ENCODE measurements around the gene HS2ST1. TPM values are rescaled to one million over a fixed set of nuclear protein-coding genes. Genes with fewer than 3 reads are reported as not detected.
A peak's percentile ranks its signal among the peaks of the same experiment; 100 is the strongest.
"Not testable (repeated sequence)": the region's sequence is repeated elsewhere in the genome, so short reads cannot be mapped to it uniquely, and the experiment has no call there.

Gene HS2ST1
- total RNA-seq: 10.7 TPM
- long read RNA-seq, full-length matches to known transcripts: 6 of 7 reads
- long read RNA-seq, partial matches to known transcripts: 0 of 7 reads
- long read RNA-seq, other reads (novel, unspliced or antisense): 1 of 7 reads

DNA sequence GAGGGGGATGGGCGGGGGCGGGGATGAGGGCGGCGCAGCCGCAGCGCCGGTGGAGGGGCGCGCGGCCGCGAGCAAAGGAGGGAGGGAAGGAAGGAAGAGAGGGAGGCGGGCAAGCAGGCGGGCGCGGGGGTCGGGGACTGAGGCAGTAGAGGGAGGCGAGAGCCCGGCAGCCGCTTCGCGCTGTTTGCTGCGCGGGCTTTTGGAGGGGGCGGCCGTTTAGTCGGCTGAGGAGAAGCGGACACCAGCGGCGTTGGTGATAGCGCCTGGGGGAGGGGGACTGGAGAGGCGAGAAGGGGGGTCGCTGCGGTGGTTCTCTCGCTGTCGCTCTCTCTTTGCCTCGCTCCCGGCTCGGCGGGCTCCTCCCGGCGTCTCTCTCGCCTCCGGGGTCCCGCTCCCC lies at the start of gene HS2ST1:
Gene HS2ST1, plus strand, starts transcription at position 35 of the 397 bp plus-strand sequence.
- no peak for ATAC-seq (ENCODE audit: poor library complexity)
- intact Hi-C loops (cut with DNase I): no loop called here
- no peak for DNase-seq

DNA sequence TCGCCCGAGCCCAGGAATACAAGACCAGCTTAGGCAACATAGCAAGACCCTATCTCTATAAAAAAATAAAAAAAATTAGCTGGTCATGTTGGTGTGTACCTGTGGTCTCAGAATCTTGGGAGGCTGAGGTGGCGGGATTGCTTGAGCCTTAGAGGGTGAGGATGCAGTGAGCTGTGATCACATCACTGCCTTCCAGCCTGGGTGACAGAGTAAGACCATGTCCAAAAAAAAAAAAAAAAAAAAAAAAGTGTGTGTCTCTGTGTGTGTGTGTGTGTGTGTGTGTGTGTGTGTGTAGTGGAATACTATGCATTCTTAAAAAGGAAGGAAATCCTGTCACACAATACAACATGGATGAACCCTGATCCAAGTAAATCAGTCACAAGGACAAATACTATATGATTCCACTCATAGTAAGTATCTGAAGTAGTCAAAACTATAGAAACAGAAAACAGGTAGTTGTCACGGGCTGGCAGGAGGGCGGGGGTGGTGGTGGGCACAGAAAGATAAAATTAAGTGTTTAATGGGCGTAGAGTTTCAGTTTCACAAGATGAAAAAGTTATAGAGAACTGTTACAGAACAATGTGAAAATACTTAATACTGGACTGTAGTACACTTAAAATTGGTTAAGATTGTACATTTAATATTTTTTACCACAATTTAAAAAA lies 48.3 kb upstream of the HS2ST1 start:
- intact Hi-C loops (cut with DNase I): no loop called here
- DNase-seq (no peak), ATAC-seq (ENCODE audit: poor library complexity) (no peak)

DNA sequence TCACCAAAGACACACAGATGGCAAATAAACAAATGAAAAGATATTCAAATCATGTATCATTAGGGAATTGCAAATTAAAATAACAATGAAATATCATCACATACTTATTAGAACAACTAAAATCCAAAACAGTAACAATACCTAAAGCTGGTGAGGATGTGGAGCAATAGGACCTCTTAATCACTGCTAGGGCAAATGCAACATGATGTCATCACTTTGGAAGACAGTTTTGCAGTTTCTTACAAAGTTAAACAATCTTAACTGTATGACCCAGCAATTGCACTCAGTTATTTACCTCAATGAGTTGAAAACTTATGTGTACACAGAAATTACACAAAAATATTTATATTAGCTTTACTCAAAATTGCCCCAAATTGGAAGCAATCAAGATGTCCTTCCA lies 47.8 kb upstream of the HS2ST1 start:
- ATAC-seq (ENCODE audit: poor library complexity): no peak
- DNase-seq: no peak
- intact Hi-C loops (cut with DNase I): no loop called here

DNA sequence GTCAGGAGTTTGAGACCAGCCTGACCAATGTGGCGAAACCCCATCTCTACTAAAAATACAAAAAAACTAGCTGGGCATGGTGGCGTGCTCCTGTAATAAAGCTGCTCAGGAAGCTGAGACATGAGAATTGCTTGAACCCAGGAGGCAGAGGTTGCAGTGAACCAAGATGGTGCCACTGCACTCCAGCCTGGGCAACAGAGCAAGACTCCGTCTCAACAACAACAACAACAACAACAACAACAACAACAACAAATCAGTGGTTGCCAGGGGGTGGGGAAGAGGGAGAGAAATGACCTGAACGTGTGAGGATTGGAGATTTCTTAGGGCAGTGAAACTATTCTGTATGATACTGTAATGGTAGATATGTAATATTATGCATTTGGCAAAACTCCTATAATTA lies 47.2 kb upstream of the HS2ST1 start:
- intact Hi-C loops (cut with DNase I); DNase-seq; ATAC-seq (ENCODE audit: poor library complexity): not testable (repeated sequence)

DNA sequence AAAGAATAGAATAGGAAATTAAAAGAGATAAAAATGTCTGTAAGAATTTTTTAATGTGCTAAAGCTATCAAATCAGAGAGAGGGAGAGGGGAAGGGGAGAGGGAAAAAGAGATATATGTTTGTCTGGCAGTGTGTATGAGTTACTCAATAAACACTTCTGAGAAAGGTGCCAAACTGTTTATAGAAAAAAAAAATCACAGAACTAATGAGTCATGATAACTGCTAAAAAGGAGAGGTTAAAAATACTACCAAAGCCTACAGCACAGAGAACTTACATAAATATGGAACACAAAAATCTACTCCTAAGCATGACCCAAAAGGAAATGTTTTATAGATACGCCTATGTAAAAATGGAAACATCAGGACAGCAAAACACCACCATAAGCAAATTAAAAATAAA lies 46.0 kb upstream of the HS2ST1 start:
- no peak for DNase-seq
- intact Hi-C loops (cut with DNase I): no loop called here
- no peak for ATAC-seq (ENCODE audit: poor library complexity)

DNA sequence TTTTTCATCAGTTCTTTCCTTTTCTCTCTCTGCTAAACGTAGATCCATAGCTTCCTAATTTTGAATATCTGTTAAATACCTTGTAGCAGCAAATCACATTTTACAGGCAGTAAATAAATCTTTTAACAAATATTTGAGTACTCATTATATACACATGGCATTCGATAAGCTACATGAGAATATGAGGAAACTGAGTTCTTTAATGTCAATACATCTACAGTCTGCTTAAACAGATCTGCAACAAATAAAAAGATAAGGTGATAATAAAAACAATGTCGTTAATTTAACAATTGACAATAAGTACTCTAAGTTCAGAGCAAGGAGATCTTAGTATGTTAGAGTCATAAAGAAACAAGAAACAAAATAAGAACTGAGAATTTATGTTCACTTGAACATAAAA lies 43.4 kb upstream of the HS2ST1 start:
- no peak for DNase-seq
- no peak for ATAC-seq (ENCODE audit: poor library complexity)
- intact Hi-C loops (cut with DNase I): no loop called here

DNA sequence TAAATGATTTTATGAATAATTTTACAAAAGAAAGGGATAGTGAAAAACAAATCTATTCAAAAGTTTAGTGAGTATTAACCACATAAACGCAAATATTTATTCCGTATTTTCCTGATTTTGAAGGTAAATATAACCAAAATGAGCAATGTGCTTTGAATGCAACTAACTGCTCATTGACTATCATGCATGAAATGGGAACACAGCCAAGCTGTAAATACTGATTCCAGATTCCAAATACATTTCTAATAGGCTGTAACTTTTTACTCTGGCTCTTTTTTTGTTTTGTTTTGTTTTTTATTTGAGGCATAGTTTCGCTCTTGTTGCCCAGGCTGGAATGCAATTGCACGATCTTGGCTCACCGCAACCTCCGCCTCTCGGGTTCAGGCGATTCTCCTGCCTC lies 42.3 kb upstream of the HS2ST1 start:
- DNase-seq: no peak
- intact Hi-C loops (cut with DNase I): no loop called here
- no peak for ATAC-seq (ENCODE audit: poor library complexity)

GRCh38 chr1:86875722-86876121 lies 38.7 kb upstream of the HS2ST1 start:
- DNase-seq (no peak), ATAC-seq (ENCODE audit: poor library complexity) (no peak)
- intact Hi-C loops (cut with DNase I): no loop called here

- intact Hi-C loops (cut with DNase I): no loop called here
- DNase-seq (no peak), ATAC-seq (ENCODE audit: poor library complexity) (no peak)
Measured at GRCh38 chr1:86887479-86888162, 26.8 kb upstream of the HS2ST1 start.

DNA sequence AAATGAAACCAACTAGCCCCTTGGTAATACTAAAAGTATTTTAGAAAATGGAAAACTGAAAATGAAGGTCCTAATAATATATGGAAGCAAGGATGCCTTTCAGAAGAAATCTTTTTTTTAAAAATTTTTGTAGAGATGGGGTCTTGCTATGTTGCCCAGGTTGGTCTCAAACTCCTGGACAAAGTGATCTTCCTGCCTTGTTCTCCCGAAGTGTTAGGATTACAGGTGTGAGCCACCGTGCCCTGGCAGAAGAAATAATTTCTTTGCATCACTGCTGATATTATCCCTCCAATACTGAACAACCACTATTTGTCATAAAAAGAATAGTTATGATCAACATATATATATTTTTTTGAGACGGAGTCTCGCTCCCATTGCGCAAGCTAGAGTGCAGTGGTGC lies 26.1 kb upstream of the HS2ST1 start:
- intact Hi-C loops (cut with DNase I): no loop called here
- ATAC-seq (ENCODE audit: poor library complexity) (no peak), DNase-seq (no peak)

GRCh38 chr1:86899401-86899800 lies 15.0 kb upstream of the HS2ST1 start:
- not testable (repeated sequence) for ATAC-seq (ENCODE audit: poor library complexity); DNase-seq

DNA sequence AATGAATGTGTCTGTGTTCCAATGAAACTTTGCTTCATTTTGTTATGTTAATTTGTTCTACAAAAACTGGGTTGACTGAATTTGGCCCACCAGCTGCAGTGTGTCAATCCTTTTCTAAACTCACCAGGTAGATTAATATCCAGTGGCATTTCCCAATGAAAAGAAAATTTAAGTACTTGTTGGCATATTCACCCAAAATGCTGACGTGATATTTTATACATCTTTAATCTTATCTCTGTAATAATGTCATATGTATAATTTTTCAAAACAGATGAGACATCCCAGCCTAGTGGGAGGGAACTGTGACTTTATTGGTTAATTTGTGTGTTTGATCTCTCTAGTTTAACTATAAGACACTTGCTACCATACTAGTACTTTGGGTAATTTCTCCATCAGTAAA lies 8.6 kb upstream of the HS2ST1 start:
- intact Hi-C loops (cut with DNase I): no loop called here
- no peak for DNase-seq
- no peak for ATAC-seq (ENCODE audit: poor library complexity)

More at GRCh38 chr1:86899401-86899800, 15.0 kb upstream of the HS2ST1 start:
- intact Hi-C loops (cut with DNase I): not testable (repeated sequence)

- intact Hi-C loops (cut with DNase I): no loop called here
- ATAC-seq (ENCODE audit: poor library complexity): no peak
- no peak for DNase-seq
Measured at GRCh38 chr1:86906419-86906818, 8.0 kb upstream of the HS2ST1 start.

DNA sequence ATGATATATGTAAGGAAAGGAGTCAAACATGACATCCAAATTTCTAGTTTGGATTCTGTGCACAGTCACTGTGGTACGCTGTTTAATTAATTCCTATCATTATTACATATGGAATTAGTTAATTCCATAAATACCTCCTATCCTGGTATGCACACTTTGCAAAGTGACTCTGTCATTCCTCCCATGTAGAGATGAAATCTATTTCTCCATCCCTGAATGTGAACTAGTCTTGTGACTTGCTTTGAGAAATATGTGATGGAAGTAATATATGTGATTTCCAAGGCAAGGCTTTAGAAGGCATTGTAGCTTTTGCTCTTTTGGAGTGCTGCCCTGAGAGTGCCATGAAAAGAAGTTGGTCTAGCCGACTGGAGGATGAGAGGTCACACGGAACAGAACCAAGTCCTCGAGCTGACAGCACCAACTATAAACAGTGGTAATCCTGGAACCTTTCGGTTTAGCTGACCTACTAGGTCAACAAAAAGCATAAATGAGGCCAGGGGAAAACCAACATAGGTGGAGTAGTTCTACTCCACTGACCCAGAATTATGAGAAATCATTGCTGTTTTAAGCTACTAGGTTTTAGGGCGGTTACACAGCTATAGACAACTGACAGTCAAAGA lies 2.0 kb upstream of the HS2ST1 start:
- ATAC-seq (ENCODE audit: poor library complexity) (no peak), DNase-seq (no peak)
- intact Hi-C loops (cut with DNase I): no loop called here

GRCh38 chr1:86913399-86913895 lies 988 bp upstream of the HS2ST1 start:
- ATAC-seq (ENCODE audit: poor library complexity): no peak
- intact Hi-C loops (cut with DNase I): no loop called here
- DNase-seq: no peak

DNA sequence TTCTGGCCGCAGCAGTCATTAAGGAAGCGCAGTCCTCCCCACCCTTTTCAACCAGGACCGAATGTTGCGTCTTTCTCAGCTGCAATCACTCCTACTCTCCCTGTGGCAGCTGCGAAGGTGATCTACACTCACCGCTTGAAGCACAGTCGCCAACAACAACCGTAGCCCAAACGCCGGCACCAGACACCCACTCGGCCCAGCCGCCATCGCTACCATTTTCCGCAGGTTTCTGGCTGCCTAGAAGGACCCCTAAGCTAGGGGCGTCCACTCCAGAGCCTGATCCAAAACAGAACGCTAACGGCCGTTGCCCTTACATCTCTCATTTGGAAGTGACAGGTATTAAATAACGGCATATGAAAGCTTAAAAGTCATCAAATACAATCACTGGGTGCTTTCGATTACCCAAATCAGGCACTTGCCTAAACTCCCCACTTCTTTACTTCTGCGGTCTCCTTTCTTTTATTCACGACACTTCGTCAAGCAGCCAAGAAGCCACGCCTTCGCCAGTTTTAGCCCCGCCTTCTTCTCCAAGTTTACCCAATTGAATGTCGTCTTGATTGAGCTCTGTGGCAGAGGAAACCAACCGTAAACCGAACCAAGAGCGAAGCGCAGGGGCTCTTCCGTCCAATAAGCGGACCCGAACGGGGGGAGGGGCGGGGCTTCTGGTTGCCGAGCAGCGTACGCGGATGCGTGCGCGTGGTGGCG lies 387 bp upstream of the HS2ST1 start, which contains the start of gene SELENOF:
Gene SELENOF, minus strand, starts transcription at position 231 of the 705 bp plus-strand sequence. Its CDS starts 15 bp downstream, at position 216.
- intact Hi-C loops (cut with DNase I): no loop called here
- DNase-seq (peak; percentile 100), ATAC-seq (ENCODE audit: poor library complexity) (peak; percentile 97)

DNA sequence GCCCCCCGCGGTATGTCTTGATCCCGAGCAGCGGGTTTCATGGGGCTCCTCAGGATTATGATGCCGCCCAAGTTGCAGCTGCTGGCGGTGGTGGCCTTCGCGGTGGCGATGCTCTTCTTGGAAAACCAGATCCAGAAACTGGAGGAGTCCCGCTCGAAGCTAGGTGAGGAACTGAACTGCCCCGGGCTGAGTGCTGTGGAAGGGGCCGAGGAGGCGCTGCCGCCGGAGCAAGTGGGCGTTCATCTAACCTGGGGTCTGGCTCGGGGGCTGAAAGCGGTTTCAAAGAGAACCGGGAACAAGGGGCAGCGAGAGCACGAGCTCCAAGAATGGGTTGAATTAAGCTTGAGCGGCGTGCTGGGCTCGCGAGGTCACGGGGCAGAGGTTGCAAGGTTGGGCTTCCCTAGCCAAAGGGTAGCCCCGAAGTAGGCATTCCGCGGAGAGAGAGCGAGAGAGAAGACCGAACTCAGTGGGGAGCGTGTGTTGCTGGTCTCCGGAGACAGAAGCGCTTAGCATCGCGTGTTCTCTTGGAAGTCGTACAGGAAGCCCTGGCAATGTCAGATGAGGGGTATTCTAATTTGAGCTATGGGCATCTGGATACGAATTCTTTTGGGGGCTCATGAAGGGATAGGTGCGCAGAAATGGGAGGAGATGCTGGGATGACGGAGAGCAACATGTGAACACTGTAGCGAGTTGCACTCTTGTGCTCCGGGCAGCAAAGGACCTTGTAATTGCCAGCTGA lies 732 bp downstream of the HS2ST1 start:
- ATAC-seq (ENCODE audit: poor library complexity) (peak; percentile 49), DNase-seq (peak; percentile 63)
- intact Hi-C loops (cut with DNase I): no loop called here

DNA sequence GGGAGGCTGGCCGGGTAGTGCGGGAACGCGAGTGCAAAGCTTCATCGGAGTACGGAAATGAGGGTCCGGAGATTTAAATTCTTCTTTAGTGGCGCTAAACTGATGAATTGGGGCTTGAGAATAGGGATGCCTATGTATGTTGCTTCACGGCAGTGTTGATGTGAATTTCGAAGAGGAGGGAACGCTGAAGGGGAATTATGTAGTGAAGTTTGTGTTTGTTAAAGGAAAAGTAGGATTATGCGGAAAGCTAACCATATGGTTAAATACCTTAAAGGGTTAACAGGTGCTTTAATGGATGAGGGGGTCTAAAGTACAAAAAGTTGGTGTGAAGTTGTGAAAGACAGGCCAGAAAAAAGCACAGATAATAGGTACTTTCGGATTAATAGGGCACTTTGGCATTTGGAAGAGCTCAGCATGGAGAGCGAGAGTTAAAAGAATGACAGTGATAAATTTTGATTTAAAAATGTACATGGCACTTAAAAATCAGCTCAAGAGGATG lies 1.4 kb downstream of the HS2ST1 start:
- ATAC-seq (ENCODE audit: poor library complexity): no peak
- no peak for DNase-seq
- intact Hi-C loops (cut with DNase I): no loop called here
